Ramos (cell line): Measurements from ENCODE around the gene LYPD6B.

Source experiments
- in situ Hi-C: fragments of 300-500 bp; cut with MboI; formaldehyde crosslinking; loops from one replicate; pipeline ENCODE4 v1.14.3; 2022; ENCODE audit warnings: low sequenced_read_pairs; ENCODE audit not compliant: unreplicated experiment

LYPD6B gene

GRCh38 chr2:149037851-149038250 lies 648 bp upstream of the LYPD6B start:
- in situ Hi-C loops = no loop called here

GRCh38 chr2:149039213-149039724 lies 770 bp downstream of the LYPD6B start:
- in situ Hi-C loops = no loop called here

GRCh38 chr2:149040451-149040850 lies 2.0 kb downstream of the LYPD6B start:
- in situ Hi-C loops = no loop called here

- in situ Hi-C loops = no loop called here
These were observed 3.0 kb downstream of the LYPD6B start for GRCh38 chr2:149041482-149041881.

- in situ Hi-C loops = no loop called here
These were observed 4.4 kb downstream of the LYPD6B start for GRCh38 chr2:149042881-149043280.

GRCh38 chr2:149044500-149044899 lies 6.0 kb downstream of the LYPD6B start:
- in situ Hi-C loops = no loop called here

- in situ Hi-C loops = no loop called here
These were observed 8.6 kb downstream of the LYPD6B start for GRCh38 chr2:149047118-149047517.

- in situ Hi-C loops = no loop called here
These were observed 10.6 kb downstream of the LYPD6B start for GRCh38 chr2:149049142-149049541.

- in situ Hi-C loops = no loop called here
These were observed 11.7 kb downstream of the LYPD6B start for GRCh38 chr2:149050188-149050587.

GRCh38 chr2:149055751-149056150 lies 17.3 kb downstream of the LYPD6B start:
- in situ Hi-C loops = no loop called here

- in situ Hi-C loops = no loop called here
These were observed 18.2 kb downstream of the LYPD6B start for GRCh38 chr2:149056541-149057255.

- in situ Hi-C loops = no loop called here
These were observed 18.9 kb downstream of the LYPD6B start for GRCh38 chr2:149057401-149057800.

- in situ Hi-C loops = no loop called here
These were observed 20.4 kb downstream of the LYPD6B start for GRCh38 chr2:149058936-149059335.

GRCh38 chr2:149059822-149060221 lies 21.3 kb downstream of the LYPD6B start:
- in situ Hi-C loops = no loop called here

GRCh38 chr2:149061133-149061745 lies 22.7 kb downstream of the LYPD6B start:
- in situ Hi-C loops = no loop called here

- in situ Hi-C loops = no loop called here
These were observed 24.0 kb downstream of the LYPD6B start for GRCh38 chr2:149062531-149062930.

GRCh38 chr2:149063177-149063576 lies 24.7 kb downstream of the LYPD6B start:
- in situ Hi-C loops = no loop called here

GRCh38 chr2:149064365-149064841 lies 25.9 kb downstream of the LYPD6B start:
- in situ Hi-C loops = no loop called here

GRCh38 chr2:149064856-149065630 lies 26.5 kb downstream of the LYPD6B start:
- in situ Hi-C loops = no loop called here

- in situ Hi-C loops = no loop called here
These were observed 29.9 kb downstream of the LYPD6B start for GRCh38 chr2:149068225-149068995.
